Keratinocyte (primary cell): Measurements from ENCODE around the gene NRP2.

Experiments used
- EZH2 ChIP-seq: IDR thresholded peaks from one replicate; pipeline ENCODE4 v1.6.1; 2012; ENCODE audit warnings: inconsistent platforms, mild to moderate bottlenecking, low read length, moderate library complexity
- TF ChIP-seq, protein P1 (sequence below), 3 experiments: IDR thresholded peaks in 1 of 3; conservative IDR thresholded peaks in 1 of 3; optimal IDR thresholded peaks in 1 of 3; 2 replicates in 2 of 3; 3 replicates in 1 of 3; pipeline versions ENCODE3 to v1.5.1; 2011; ENCODE audit warnings: low read length in 3 of 3, mild to moderate bottlenecking in 3 of 3, moderate library complexity in 2 of 3, control low read depth in 1 of 3, inconsistent platforms in 1 of 3; ENCODE audit not compliant: insufficient read depth in 2 of 3; ENCODE audit errors: extremely low read depth in 1 of 3

DNA sequence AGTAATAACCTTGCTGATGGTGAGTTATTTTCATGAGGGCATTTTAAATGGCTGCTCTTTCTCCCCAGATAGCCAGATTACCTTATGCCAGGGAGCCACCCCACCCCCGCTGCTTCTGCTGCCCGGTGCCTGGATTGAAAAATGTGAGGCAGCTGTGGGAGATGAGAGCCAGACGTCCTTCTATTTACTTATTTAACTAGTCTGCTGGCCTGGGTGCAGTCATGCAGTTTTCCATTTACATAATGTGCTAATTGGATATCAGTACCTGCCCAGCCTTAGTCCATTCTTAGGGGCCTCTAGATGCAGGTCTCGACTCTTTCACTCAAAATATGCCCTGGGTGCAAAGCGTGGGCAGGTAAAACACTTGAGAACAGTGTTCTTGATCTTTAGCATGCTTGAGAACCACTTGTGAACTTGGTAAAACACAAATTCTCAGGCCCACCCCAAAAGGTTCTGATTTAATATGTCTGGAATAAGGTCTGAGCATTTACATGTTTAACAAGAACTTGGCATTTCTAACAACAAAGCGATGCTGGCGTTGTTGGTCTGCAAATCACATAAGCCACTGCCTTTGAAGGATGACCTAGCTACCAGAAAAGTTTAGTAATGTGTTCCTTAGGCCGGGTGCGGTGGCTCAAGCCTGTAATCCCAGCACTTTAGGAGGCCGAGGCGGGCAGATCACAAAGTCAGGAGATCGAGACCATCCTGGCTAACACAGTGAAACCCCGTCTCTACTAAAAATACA, 154.3 kb downstream of the NRP2 start:
- TF ChIP-seq, protein P1, sequence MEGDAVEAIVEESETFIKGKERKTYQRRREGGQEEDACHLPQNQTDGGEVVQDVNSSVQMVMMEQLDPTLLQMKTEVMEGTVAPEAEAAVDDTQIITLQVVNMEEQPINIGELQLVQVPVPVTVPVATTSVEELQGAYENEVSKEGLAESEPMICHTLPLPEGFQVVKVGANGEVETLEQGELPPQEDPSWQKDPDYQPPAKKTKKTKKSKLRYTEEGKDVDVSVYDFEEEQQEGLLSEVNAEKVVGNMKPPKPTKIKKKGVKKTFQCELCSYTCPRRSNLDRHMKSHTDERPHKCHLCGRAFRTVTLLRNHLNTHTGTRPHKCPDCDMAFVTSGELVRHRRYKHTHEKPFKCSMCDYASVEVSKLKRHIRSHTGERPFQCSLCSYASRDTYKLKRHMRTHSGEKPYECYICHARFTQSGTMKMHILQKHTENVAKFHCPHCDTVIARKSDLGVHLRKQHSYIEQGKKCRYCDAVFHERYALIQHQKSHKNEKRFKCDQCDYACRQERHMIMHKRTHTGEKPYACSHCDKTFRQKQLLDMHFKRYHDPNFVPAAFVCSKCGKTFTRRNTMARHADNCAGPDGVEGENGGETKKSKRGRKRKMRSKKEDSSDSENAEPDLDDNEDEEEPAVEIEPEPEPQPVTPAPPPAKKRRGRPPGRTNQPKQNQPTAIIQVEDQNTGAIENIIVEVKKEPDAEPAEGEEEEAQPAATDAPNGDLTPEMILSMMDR (optimal IDR thresholded peaks at IDR 0.05 in 1 of 3, IDR thresholded peaks at IDR 0.05 in 1 of 3, conservative IDR thresholded peaks at IDR 0.05 in 1 of 3; ENCODE audit: extremely low read depth in 1 of 3, insufficient read depth in 2 of 3, low read length in 3 of 3): no peak
- TF ChIP-seq EZH2: no peak
